GM23338 (cell line): ENCODE data around the gene OST4. TPM values are rescaled to one million over a fixed set of nuclear protein-coding genes. Genes with fewer than 3 reads are reported as not detected.

Experiments
- ATAC-seq: fragments of 200-7000 bp; cut with Tn5 transposase; 3 replicates; pipeline ENCODE4 v1.9.1; 2020
- DNase-seq: peaks from one replicate; pipeline ENCODE4 v3.0.0-alpha.2; 2015; ENCODE audit warnings: low spot score
- H2AFZ ChIP-seq: fragments of 200-600 bp; sonication (generic); 2 replicates; pipeline ENCODE4 v1.8.0; 2016; ENCODE audit warnings: antibody characterized with exemption, mild to moderate bottlenecking, moderate library complexity
- H3F3A ChIP-seq: fragments of 200-600 bp; sonication (generic); replicated peaks from 2 replicates; pipeline ENCODE4 v1.8.0; 2017; ENCODE audit warnings: antibody characterized with exemption, mixed run types, low read depth
- H3K27ac ChIP-seq: fragments of 200-600 bp; sonication (generic); 2 replicates; pipeline ENCODE4 v1.6.1; 2016; ENCODE audit warnings: low read depth
- H3K27me3 ChIP-seq: fragments of 200-600 bp; sonication (generic); 2 replicates; pipeline ENCODE4 v1.8.0; 2016; ENCODE audit warnings: mild to moderate bottlenecking, mixed run types, moderate library complexity; ENCODE audit not compliant: insufficient read depth
- H3K36me3 ChIP-seq: fragments of 200-600 bp; sonication (generic); 2 replicates; pipeline ENCODE4 v1.8.0; 2016; ENCODE audit warnings: mild to moderate bottlenecking; ENCODE audit not compliant: insufficient read depth
- H3K4me1 ChIP-seq: fragments of 200-600 bp; sonication (generic); 2 replicates; pipeline ENCODE4 v1.8.0; 2016; ENCODE audit warnings: mild to moderate bottlenecking, moderate library complexity; ENCODE audit not compliant: insufficient read depth
- H3K4me2 ChIP-seq: fragments of 200-600 bp; sonication (generic); 2 replicates; pipeline ENCODE4 v1.7.1; 2017; ENCODE audit warnings: mixed run types
- H3K4me3 ChIP-seq: fragments of 200-600 bp; sonication (generic); 2 replicates; pipeline ENCODE4 v1.6.1; 2016; ENCODE audit warnings: mixed run types
- H3K79me2 ChIP-seq: fragments of 200-600 bp; sonication (generic); replicated peaks from 2 replicates; pipeline ENCODE4 v1.8.0; 2017; ENCODE audit warnings: mild to moderate bottlenecking; ENCODE audit not compliant: insufficient read depth
- H3K9me2 ChIP-seq: fragments of 200-600 bp; sonication (generic); 2 replicates; pipeline ENCODE4 v1.8.0; 2017; ENCODE audit not compliant: insufficient read depth
- H4K20me1 ChIP-seq: fragments of 200-600 bp; sonication (generic); replicated peaks from 2 replicates; pipeline ENCODE4 v1.8.0; 2017; ENCODE audit warnings: mild to moderate bottlenecking; ENCODE audit not compliant: insufficient read depth
- H3K27ac Mint-ChIP-seq: 2 replicates; pipeline ENCODE4 v1.8.0; 2020; ENCODE audit warnings: inconsistent platforms, mild to moderate bottlenecking, moderate library complexity, mixed read lengths
- H3K27me3 Mint-ChIP-seq: 3 replicates; pipeline ENCODE4 v1.8.0; 2022; ENCODE audit warnings: low read depth, mild to moderate bottlenecking, moderate library complexity, mixed read lengths, inconsistent platforms; ENCODE audit not compliant: insufficient read depth, poor library complexity
- H3K36me3 Mint-ChIP-seq: 3 replicates; pipeline ENCODE4 v1.8.0; 2021; ENCODE audit warnings: low read depth, mild to moderate bottlenecking, inconsistent platforms, moderate library complexity, mixed read lengths
- H3K4me1 Mint-ChIP-seq: 3 replicates; pipeline ENCODE4 v1.8.0; 2020; ENCODE audit warnings: mild to moderate bottlenecking, inconsistent platforms, mixed read lengths
- H3K4me3 Mint-ChIP-seq: 3 replicates; pipeline ENCODE4 v1.8.0; 2021; ENCODE audit warnings: moderate library complexity, mild to moderate bottlenecking, inconsistent platforms, mixed read lengths
- H3K9me3 Mint-ChIP-seq: 3 replicates; pipeline ENCODE4 v1.8.0; 2020; ENCODE audit warnings: moderate library complexity, mild to moderate bottlenecking, inconsistent platforms, mixed read lengths
- CTCF ChIP-seq, 2 experiments: fragments of 200-600 bp in 1 of 2; sonication (generic) in 1 of 2; conservative IDR thresholded peaks; 2 replicates each; pipeline versions ENCODE4 v1.5.1 to v1.6.1; 2016 to 2017; ENCODE audit warnings: antibody characterized with exemption in 2 of 2, low read depth in 2 of 2, mild to moderate bottlenecking in 2 of 2, moderate library complexity in 1 of 2
- ETS1 ChIP-seq: IDR thresholded peaks from 2 replicates; pipeline ENCODE4 v1.6.1; 2016; ENCODE audit warnings: antibody characterized with exemption
- JUNB ChIP-seq: IDR thresholded peaks from one replicate; pipeline ENCODE4 v1.6.1; 2016; ENCODE audit warnings: antibody characterized with exemption; ENCODE audit not compliant: unreplicated experiment
- POLR2AphosphoS5 ChIP-seq: IDR thresholded peaks from 2 replicates; pipeline ENCODE4 v1.6.1; 2016; ENCODE audit warnings: antibody characterized with exemption, low read depth
- STAT1 ChIP-seq: IDR thresholded peaks from one replicate; pipeline ENCODE4 v1.6.1; 2016; ENCODE audit warnings: antibody characterized with exemption; ENCODE audit not compliant: unreplicated experiment
- ZNF331 ChIP-seq: fragments of 250-450 bp; sonication (Bioruptor Pico); IDR thresholded peaks from 2 replicates; pipeline ENCODE4 v1.5.0; 2020; ENCODE audit warnings: low read depth, mild to moderate bottlenecking, moderate library complexity
- ZNF462 ChIP-seq: fragments of 250-450 bp; sonication (Bioruptor Pico); IDR thresholded peaks from 2 replicates; pipeline ENCODE4 v1.5.0; 2020; ENCODE audit warnings: mild to moderate bottlenecking, moderate library complexity
- polyA plus RNA-seq: library from polyadenylated mRNA; unstranded; fragments of >200 nt; fragmentation: Nextera tagmentation; extraction: Ambion mirVana; gene quantifications from 2 replicates; pipeline ENCODE4 v1.2.1, GENCODE V29; 2016
- total RNA-seq: library from RNA; depleted of rRNA; stranded (reverse); fragments of >200 nt; shearing (Covaris generic); gene quantifications from 2 replicates; pipeline ENCODE4 v1.2.3, GENCODE V29; 2014

OST4 gene
- total and polyA plus RNA-seq, 2 experiments from 2014 or later: 226 to 568 TPM

GRCh38 chr2:27071990-27072830 is 756 bp upstream of the OST4 start:
- Mint-ChIP-seq H3K4me3 (peak overlapping the region; percentile 96), H3K4me1 (peaks cover 15% of the 10 kb centered on the region), H3K27me3 (peaks cover 19% of the 10 kb centered on the region), H3K9me3 (no peaks in the 10 kb centered on the region; the same call in 2 of the 3 replicates), H3K27ac (peak overlapping the region; percentile 88), H3K36me3 (peaks cover 32% of the 10 kb centered on the region)
- H3F3A ChIP-seq: peaks cover 7% of the 10 kb centered on the region; the same call in 1 of the 2 replicates
- peak overlapping the region; percentile 92 for H2AFZ ChIP-seq
- no peaks in the 10 kb centered on the region for H3K27me3 ChIP-seq
- ATAC-seq: peak; percentile 74
- H3K27ac ChIP-seq: peak overlapping the region; percentile 95
- peaks cover 7% of the 10 kb centered on the region for H4K20me1 ChIP-seq
- TF ChIP-seq POLR2AphosphoS5 (no peak), ZNF331 (CRISPR knock-in tag) (no peak), ZNF462 (CRISPR knock-in tag) (no peak), ETS1 (no peak), STAT1 (no peak), JUNB (no peak), CTCF (conservative IDR thresholded peaks at IDR 0.05; ENCODE audit: low read depth in 2 of 2) (no peak)
- no peaks in the 10 kb centered on the region for H3K9me2 ChIP-seq
- peak; percentile 68 for DNase-seq
- H3K4me2 ChIP-seq: peak overlapping the region; percentile 99
- peaks cover 19% of the 10 kb centered on the region for H3K79me2 ChIP-seq
- peak overlapping the region; percentile 100 for H3K4me3 ChIP-seq
- peaks cover 3% of the 10 kb centered on the region; the same call in 1 of the 2 replicates for H3K36me3 ChIP-seq
- peaks cover 19% of the 10 kb centered on the region for H3K4me1 ChIP-seq
